Measurements from ENCODE around the gene CLK1. TPM values are rescaled to one million over a fixed set of nuclear protein-coding genes. Genes with fewer than 3 reads are reported as not detected.
A peak's percentile ranks its signal among the peaks of the same experiment; 100 is the strongest.

The CLK1 gene
- polyA plus RNA-seq, 1 donor from 2014 or later: 745 TPM

DNA sequence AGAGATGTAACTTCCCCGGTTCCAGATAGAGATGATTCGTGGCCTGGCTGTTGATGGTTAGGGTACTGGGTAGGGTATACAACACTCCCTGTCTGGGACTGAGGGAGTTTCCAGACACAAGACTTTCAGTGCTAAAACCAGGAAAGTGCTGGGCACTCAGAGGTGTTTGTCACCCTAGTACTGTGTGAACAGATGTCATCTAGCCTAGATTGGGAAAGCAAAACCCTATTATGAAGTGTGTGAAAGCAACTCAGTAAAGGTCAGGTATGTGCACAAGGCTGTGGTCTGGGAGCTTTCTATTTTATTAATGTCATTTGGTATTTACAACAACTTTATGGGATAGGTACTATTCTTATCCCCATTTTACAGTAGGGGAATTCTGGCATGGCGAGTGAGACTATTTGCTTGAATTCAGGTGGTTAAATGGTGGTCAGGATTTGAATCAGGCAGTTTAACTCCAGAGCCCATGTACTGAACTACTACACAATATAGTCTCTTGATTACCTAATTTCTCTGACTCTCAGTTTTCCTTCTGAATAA, 50.1 kb downstream of the CLK1 start:
- no peak for TF ChIP-seq POLR2AphosphoS5 (IDR thresholded peaks at IDR 0.05)
- TF ChIP-seq TAF1 (IDR thresholded peaks at IDR 0.05; ENCODE audit: low read depth): no peak
- TF ChIP-seq CTCF (IDR thresholded peaks at IDR 0.05; ENCODE audit: poor library complexity, severe bottlenecking): no peak
- TF ChIP-seq, protein P1, sequence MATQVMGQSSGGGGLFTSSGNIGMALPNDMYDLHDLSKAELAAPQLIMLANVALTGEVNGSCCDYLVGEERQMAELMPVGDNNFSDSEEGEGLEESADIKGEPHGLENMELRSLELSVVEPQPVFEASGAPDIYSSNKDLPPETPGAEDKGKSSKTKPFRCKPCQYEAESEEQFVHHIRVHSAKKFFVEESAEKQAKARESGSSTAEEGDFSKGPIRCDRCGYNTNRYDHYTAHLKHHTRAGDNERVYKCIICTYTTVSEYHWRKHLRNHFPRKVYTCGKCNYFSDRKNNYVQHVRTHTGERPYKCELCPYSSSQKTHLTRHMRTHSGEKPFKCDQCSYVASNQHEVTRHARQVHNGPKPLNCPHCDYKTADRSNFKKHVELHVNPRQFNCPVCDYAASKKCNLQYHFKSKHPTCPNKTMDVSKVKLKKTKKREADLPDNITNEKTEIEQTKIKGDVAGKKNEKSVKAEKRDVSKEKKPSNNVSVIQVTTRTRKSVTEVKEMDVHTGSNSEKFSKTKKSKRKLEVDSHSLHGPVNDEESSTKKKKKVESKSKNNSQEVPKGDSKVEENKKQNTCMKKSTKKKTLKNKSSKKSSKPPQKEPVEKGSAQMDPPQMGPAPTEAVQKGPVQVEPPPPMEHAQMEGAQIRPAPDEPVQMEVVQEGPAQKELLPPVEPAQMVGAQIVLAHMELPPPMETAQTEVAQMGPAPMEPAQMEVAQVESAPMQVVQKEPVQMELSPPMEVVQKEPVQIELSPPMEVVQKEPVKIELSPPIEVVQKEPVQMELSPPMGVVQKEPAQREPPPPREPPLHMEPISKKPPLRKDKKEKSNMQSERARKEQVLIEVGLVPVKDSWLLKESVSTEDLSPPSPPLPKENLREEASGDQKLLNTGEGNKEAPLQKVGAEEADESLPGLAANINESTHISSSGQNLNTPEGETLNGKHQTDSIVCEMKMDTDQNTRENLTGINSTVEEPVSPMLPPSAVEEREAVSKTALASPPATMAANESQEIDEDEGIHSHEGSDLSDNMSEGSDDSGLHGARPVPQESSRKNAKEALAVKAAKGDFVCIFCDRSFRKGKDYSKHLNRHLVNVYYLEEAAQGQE (IDR thresholded peaks at IDR 0.05; ENCODE audit: borderline replicate concordance): no peak
- no peak for TF ChIP-seq MXI1 (conservative IDR thresholded peaks at IDR 0.05; ENCODE audit: poor library complexity, severe bottlenecking)
- TF ChIP-seq EP300 (conservative IDR thresholded peaks at IDR 0.05; ENCODE audit: poor library complexity, severe bottlenecking): no peak
- TF ChIP-seq SMC3 (conservative IDR thresholded peaks at IDR 0.05; ENCODE audit: poor library complexity): no peak
- no peak for TF ChIP-seq RAD21 (conservative IDR thresholded peaks at IDR 0.05)
- TF ChIP-seq EZH2 (IDR thresholded peaks at IDR 0.05; ENCODE audit: borderline replicate concordance, insufficient read depth, low read length, poor library complexity, severe bottlenecking): no peak
- Histone ChIP-seq H2AFZ (ENCODE audit: low read depth, low read length) (no peak overlapping the region), H3K79me2 (replicated peaks; ENCODE audit: insufficient read depth, low read length) (peaks cover 34% of the 10 kb centered on the region), H4K20me1 (ENCODE audit: insufficient read depth) (peaks cover 16% of the 10 kb centered on the region), H3K36me3 (ENCODE audit: insufficient read depth, low read length) (no peaks in the 10 kb centered on the region), H3K4me3 (ENCODE audit: low read length) (no peak overlapping the region), H3K9ac (ENCODE audit: low read length) (no peak overlapping the region), H3K27ac (ENCODE audit: low read length) (no peak overlapping the region), H3K9me3 (ENCODE audit: low read length) (no peaks in the 10 kb centered on the region), H3F3A (ENCODE audit: insufficient read depth, low read length, poor library complexity, severe bottlenecking) (no peaks in the 10 kb centered on the region), H3K27me3 (ENCODE audit: insufficient read depth, low read depth, low read length) (no peaks in the 10 kb centered on the region), H3K9me2 (ENCODE audit: insufficient read depth, low read length) (no peaks in the 10 kb centered on the region), H3K4me2 (ENCODE audit: low read length) (no peak overlapping the region)

DNA sequence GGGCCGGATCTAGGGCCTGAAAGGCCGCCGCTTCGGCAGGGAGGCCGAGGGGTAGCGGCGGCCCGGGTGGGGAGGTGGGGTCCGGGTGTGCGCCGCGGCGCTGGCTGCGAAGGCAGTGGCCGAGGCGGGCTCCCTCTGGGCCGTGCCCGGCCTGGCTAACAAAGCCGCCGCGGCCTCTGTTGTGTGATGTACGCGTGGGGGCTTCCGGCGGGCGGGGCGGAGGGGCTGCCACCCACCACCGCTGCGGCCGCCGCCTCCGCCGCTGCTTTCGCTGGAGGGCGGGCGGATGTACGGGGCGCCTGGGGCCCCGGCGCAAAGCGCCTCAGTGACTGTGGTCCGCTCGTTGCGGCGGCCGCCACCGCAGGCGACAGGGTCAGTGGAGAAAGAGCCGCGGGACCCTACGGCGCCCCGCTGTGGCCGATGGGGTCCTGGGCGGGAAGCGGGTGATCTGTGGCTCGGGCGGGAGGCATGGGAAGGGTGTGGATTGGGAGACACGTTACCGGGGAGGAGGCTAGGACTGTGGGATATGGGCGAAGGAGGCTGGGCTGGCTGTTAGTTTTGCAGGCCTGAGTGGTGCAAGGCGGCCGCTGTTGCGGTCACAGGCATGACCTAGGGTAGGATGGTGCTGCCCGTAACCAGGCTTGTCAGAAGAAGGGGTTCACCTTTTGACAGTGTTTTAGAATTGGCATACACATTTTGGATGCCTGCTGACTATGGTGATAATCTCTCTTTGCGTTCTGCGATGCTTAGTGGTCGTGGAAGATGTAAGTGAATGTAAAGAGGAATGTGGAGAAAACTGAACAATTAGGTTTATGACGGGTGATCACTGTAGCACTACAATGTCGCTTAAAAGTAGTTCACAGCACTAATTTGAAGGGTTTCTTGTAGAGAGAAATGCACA, 52.1 kb downstream of the CLK1 start:
- H2AFZ ChIP-seq (ENCODE audit: low read depth, low read length): peak overlapping the region; percentile 58
- no peaks in the 10 kb centered on the region for H3F3A ChIP-seq (ENCODE audit: insufficient read depth, low read length, poor library complexity, severe bottlenecking)
- peaks cover 34% of the 10 kb centered on the region for H3K79me2 ChIP-seq (replicated peaks; ENCODE audit: insufficient read depth, low read length)
- no peak for TF ChIP-seq POLR2AphosphoS5 (IDR thresholded peaks at IDR 0.05)
- no peak for TF ChIP-seq TAF1 (IDR thresholded peaks at IDR 0.05; ENCODE audit: low read depth)
- no peak for TF ChIP-seq EZH2 (IDR thresholded peaks at IDR 0.05; ENCODE audit: borderline replicate concordance, insufficient read depth, low read length, poor library complexity, severe bottlenecking)
- peak; percentile 61 for TF ChIP-seq CTCF (IDR thresholded peaks at IDR 0.05; ENCODE audit: poor library complexity, severe bottlenecking)
- no peak for TF ChIP-seq EP300 (conservative IDR thresholded peaks at IDR 0.05; ENCODE audit: poor library complexity, severe bottlenecking)
- peak; percentile 58 for TF ChIP-seq MXI1 (conservative IDR thresholded peaks at IDR 0.05; ENCODE audit: poor library complexity, severe bottlenecking)
- TF ChIP-seq, protein P1 (IDR thresholded peaks at IDR 0.05; ENCODE audit: borderline replicate concordance): no peak
- TF ChIP-seq RAD21 (conservative IDR thresholded peaks at IDR 0.05): peak; percentile 43
- TF ChIP-seq SMC3 (conservative IDR thresholded peaks at IDR 0.05; ENCODE audit: poor library complexity): peak; percentile 61
- H3K27ac ChIP-seq (ENCODE audit: low read length): peak overlapping the region; percentile 98
- no peaks in the 10 kb centered on the region for H3K27me3 ChIP-seq (ENCODE audit: insufficient read depth, low read depth, low read length)
- H3K4me2 ChIP-seq (ENCODE audit: low read length): peak overlapping the region; percentile 99
- H3K4me3 ChIP-seq (ENCODE audit: low read length): peak overlapping the region; percentile 79
- peak overlapping the region; percentile 96 for H3K9ac ChIP-seq (ENCODE audit: low read length)
- peaks cover 16% of the 10 kb centered on the region for H4K20me1 ChIP-seq (ENCODE audit: insufficient read depth)
- H3K9me3 ChIP-seq (ENCODE audit: low read length): no peaks in the 10 kb centered on the region
- H3K36me3 ChIP-seq (ENCODE audit: insufficient read depth, low read length): no peaks in the 10 kb centered on the region
- no peaks in the 10 kb centered on the region for H3K9me2 ChIP-seq (ENCODE audit: insufficient read depth, low read length)

Measured in neural cell (in vitro differentiated cells).